GM10248 (cell line): Measurements from ENCODE around the gene IRF5.

Source experiments
- CTCF ChIA-PET: fragments of 300-600 bp; sonication (Branson Sonifier 250); formaldehyde crosslinking; extraction: SDS; loops from one replicate; lab custom pipeline; 2021; ENCODE audit warnings: antibody characterized with exemption; lab: Yijun Ruan, JAX
- POLR2A ChIA-PET: fragments of 350-650 bp; sonication (Branson Sonifier 250); formaldehyde crosslinking; extraction: SDS; loops from one replicate; lab custom pipeline; 2020; ENCODE audit warnings: antibody characterized with exemption; lab: Yijun Ruan, JAX
- DNase-seq: peaks from one replicate; pipeline ENCODE4 v3.0.0; 2012; ENCODE audit errors: extremely low spot score
- CTCF ChIP-seq: IDR thresholded peaks from 2 replicates; pipeline ENCODE4 v1.5.1; 2012; ENCODE audit warnings: mild to moderate bottlenecking, low read depth; ENCODE audit errors: extremely low read depth, missing control alignments, control extremely low read depth

Gene IRF5

GRCh38 chr7:128963327-128963757 is 25.6 kb downstream of the IRF5 start:
- ChIA-PET POLR2A (interaction anchor here (0.9 to 1.8 kb wide), 2 partner anchors 16 to 24 kb away, joined by 3 to 10 read pairs; no protein-coding TSS in a partner anchor), CTCF (interaction anchor here (0.8 to 16.2 kb wide), 5 partner anchors 11 to 207 kb away, joined by 3 to 140 read pairs (median 3); no protein-coding TSS in a partner anchor)
- DNase-seq, result peak; percentile 77
- TF ChIP-seq CTCF, result no peak

GRCh38 chr7:128968624-128969023 is 30.9 kb downstream of the IRF5 start:
- ChIA-PET POLR2A (no interaction called here), CTCF (interaction anchor here (0.6 to 2.7 kb wide), 9 partner anchors 10 to 123 kb away, joined by 3 to 11 read pairs (median 5); no protein-coding TSS in a partner anchor)
- TF ChIP-seq CTCF, result no peak
- DNase-seq, result no peak

- CTCF ChIA-PET, result interaction anchor here (1.5 kb wide), 1 partner anchor 34 kb away, joined by 3 read pairs; no protein-coding TSS in a partner anchor
- TF ChIP-seq CTCF, result no peak
- no peak for DNase-seq
- POLR2A ChIA-PET, result no interaction called here
Measured at GRCh38 chr7:128974241-128974934, 36.7 kb downstream of the IRF5 start.

- POLR2A ChIA-PET, result interaction anchor here (0.7 kb wide), 1 partner anchor 187 kb away, joined by 8 read pairs; no protein-coding TSS in a partner anchor
- no peak for DNase-seq
- TF ChIP-seq CTCF, result no peak
- CTCF ChIA-PET, result interaction anchor here (0.6 to 1.6 kb wide), 4 partner anchors 13 to 29 kb away, joined by 3 to 5 read pairs (median 4); no protein-coding TSS in a partner anchor
Measured at GRCh38 chr7:128982105-128982504, 44.4 kb downstream of the IRF5 start.

- no peak for DNase-seq
- POLR2A ChIA-PET, result no interaction called here
- CTCF ChIA-PET, result interaction anchor here (1.0 to 2.2 kb wide), 3 partner anchors 10 to 18 kb away, joined by 3 to 6 read pairs (median 3); no protein-coding TSS in a partner anchor
- no peak for TF ChIP-seq CTCF
Measured at GRCh38 chr7:128985660-128986059, 47.9 kb downstream of the IRF5 start.

GRCh38 chr7:128986609-128987008 is 48.9 kb downstream of the IRF5 start:
- no peak for TF ChIP-seq CTCF
- ChIA-PET POLR2A (no interaction called here), CTCF (interaction anchor here (1.0 to 2.2 kb wide), 5 partner anchors 18 to 232 kb away, joined by 3 to 6 read pairs (median 3); no protein-coding TSS in a partner anchor)
- no peak for DNase-seq
